Gastroesophageal sphincter (tissue), 4 donors: ENCODE measurements around the gene GDPD3. TPM values are rescaled to one million over a fixed set of nuclear protein-coding genes. Genes with fewer than 3 reads are reported as not detected.

Experiments
- ATAC-seq: fragments of 150-250 bp; one replicate; pipeline ENCODE4 v1.9.1; 2016; ENCODE audit warnings: mild to moderate bottlenecking, moderate library complexity
- H3K27ac ChIP-seq, 4 donors: fragments of 200-600 bp; sonication (generic) in 3 of 4; 1 replicate in 3 of 4; 2 replicates in 1 of 4; pipeline ENCODE4 v1.5.1; 2016 to 2019
- H3K27me3 ChIP-seq: fragments of 200-600 bp; sonication (generic); one replicate; pipeline ENCODE4 v1.5.1; 2019
- H3K36me3 ChIP-seq, 2 donors: fragments of 200-600 bp; sonication (generic); one replicate each; pipeline ENCODE4 v1.5.1; 2019; ENCODE audit warnings: control low read depth in 1 of 2
- H3K4me1 ChIP-seq, 3 donors: fragments of 200-600 bp; sonication (generic); 1 replicate in 2 of 3; 2 replicates in 1 of 3; pipeline ENCODE4 v1.5.1; 2016 to 2019; ENCODE audit warnings: control low read depth in 2 of 3
- H3K4me3 ChIP-seq, 2 donors: fragments of 200-600 bp; sonication (generic); one replicate each; pipeline ENCODE4 v1.5.1; 2019; ENCODE audit warnings: mild to moderate bottlenecking in 1 of 2, moderate library complexity in 1 of 2
- H3K9me3 ChIP-seq, 3 donors: fragments of 200-600 bp; sonication (generic); one replicate each; pipeline ENCODE4 v1.5.1; 2017 to 2019; ENCODE audit warnings: control low read depth in 2 of 3
- EP300 ChIP-seq: sonication (generic); formaldehyde crosslinking; IDR thresholded peaks from one replicate; pipeline ENCODE4 v1.6.1; 2017; ENCODE audit warnings: antibody characterized with exemption, mild to moderate bottlenecking
- POLR2A ChIP-seq, 2 donors: fragments of 450-650 bp; IDR thresholded peaks; one replicate each; pipeline ENCODE4 v1.6.1; 2017; ENCODE audit warnings: antibody characterized with exemption in 2 of 2, mild to moderate bottlenecking in 2 of 2, moderate library complexity in 1 of 2
- POLR2AphosphoS5 ChIP-seq: sonication (generic); formaldehyde crosslinking; IDR thresholded peaks from one replicate; pipeline ENCODE4 v1.6.1; 2017; ENCODE audit warnings: antibody characterized with exemption
- WGBS, 2 donors: methylation state at CpG; one replicate each; pipeline ENCODE4 v1.1.5; 2018; ENCODE audit warnings: low coverage in 1 of 2; 5-methylcytosine and 5-hydroxymethylcytosine counted together
- total RNA-seq, 4 donors: library from RNA; depleted of rRNA; stranded (reverse); fragments of >200 nt; gene quantifications; one replicate each; pipeline ENCODE4 v1.1.0, GENCODE V29; 2016
- TF ChIP-seq, protein P1 (sequence below), 4 experiments: fragments of 200-600 bp in 2 of 4; fragments of 450-650 bp in 2 of 4; sonication (generic) in 1 of 4; IDR thresholded peaks; one replicate each; pipeline ENCODE4 v1.5.1; 2017 to 2019; ENCODE audit warnings: antibody characterized with exemption in 4 of 4, mild to moderate bottlenecking in 2 of 4, moderate library complexity in 2 of 4

The GDPD3 gene
- total RNA-seq, 4 donors from 2014 or later = 1.1 to 3.1 (median 1.9) TPM

DNA sequence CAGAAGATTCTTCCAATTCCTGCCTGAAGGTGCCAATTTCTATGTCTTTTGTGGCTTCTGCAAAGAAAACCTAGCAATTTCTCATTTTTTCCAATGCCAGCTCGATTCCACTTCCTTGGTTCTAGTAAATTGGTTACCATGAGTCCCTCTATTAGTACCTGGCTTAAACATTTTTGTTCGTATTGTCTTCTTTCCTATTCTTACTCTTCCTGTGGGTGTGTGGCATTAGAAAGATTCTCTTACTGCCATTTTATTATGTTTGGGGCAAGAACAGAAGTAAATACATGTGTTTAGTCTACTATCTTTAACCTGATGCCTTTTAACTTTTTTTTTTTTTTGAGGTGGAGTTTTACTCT lies 30.0 kb upstream of the GDPD3 start:
- H3K36me3 ChIP-seq = no peaks in the 10 kb centered on the region
- H3K4me3 ChIP-seq = no peak overlapping the region
- no peak overlapping the region for H3K27ac ChIP-seq
- ATAC-seq = no peak
- WGBS, 2 donors = 60 to 65% methylated on average over 2 of the region's 2 CpGs
- TF ChIP-seq, protein P1, sequence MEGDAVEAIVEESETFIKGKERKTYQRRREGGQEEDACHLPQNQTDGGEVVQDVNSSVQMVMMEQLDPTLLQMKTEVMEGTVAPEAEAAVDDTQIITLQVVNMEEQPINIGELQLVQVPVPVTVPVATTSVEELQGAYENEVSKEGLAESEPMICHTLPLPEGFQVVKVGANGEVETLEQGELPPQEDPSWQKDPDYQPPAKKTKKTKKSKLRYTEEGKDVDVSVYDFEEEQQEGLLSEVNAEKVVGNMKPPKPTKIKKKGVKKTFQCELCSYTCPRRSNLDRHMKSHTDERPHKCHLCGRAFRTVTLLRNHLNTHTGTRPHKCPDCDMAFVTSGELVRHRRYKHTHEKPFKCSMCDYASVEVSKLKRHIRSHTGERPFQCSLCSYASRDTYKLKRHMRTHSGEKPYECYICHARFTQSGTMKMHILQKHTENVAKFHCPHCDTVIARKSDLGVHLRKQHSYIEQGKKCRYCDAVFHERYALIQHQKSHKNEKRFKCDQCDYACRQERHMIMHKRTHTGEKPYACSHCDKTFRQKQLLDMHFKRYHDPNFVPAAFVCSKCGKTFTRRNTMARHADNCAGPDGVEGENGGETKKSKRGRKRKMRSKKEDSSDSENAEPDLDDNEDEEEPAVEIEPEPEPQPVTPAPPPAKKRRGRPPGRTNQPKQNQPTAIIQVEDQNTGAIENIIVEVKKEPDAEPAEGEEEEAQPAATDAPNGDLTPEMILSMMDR (IDR thresholded peaks at IDR 0.05) = no peak
- no peak for TF ChIP-seq POLR2A (IDR thresholded peaks at IDR 0.05)
- no peak for TF ChIP-seq EP300
- no peak for TF ChIP-seq POLR2AphosphoS5
- no peaks in the 10 kb centered on the region for H3K27me3 ChIP-seq
- no peaks in the 10 kb centered on the region for H3K4me1 ChIP-seq
- H3K9me3 ChIP-seq = no peaks in the 10 kb centered on the region

DNA sequence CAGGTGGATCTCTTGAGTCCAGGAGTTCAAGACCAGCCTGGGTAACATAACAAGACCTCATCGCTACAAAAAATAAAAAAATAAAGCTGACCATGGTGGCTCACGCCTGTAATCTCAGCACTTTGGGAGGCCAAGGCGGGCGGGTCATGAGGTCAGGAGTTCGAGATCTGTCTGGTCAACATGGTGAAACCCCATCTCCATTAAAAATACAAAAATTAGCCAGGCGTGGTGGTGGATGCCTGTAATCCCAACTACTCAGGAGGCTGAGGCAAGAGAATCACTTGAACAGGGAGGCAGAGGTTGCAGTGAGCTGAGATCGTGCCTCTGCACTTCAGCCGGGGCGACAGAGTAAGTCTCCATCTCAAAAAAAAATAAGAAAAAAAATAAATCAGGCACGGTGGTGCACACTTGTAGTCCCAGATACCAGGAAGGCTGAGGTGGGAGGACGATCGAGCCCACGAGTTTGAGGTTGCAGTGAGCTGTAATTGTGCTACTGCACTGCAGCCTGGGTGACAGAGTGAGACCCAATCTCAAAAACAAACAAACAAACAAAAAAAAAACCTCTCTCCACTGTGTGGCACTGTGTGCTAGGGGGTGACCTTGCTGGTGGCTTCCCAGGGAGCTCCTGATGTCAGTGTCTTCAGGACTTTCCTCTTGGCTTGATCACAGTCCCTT lies 29.5 kb upstream of the GDPD3 start:
- Histone ChIP-seq H3K9me3 (no peaks in the 10 kb centered on the region), H3K27ac (no peak overlapping the region), H3K36me3 (no peaks in the 10 kb centered on the region), H3K27me3 (no peaks in the 10 kb centered on the region), H3K4me1 (no peaks in the 10 kb centered on the region), H3K4me3 (no peak overlapping the region)
- TF ChIP-seq POLR2AphosphoS5 (no peak), EP300 (no peak), POLR2A (IDR thresholded peaks at IDR 0.05) (no peak)
- TF ChIP-seq, protein P1 (IDR thresholded peaks at IDR 0.05) = no peak
- ATAC-seq = no peak
- WGBS, 2 donors = 77% methylated on average over 13 of the region's 13 CpGs; no CpG with 5 or more reads in 1 of the 2 donors

DNA sequence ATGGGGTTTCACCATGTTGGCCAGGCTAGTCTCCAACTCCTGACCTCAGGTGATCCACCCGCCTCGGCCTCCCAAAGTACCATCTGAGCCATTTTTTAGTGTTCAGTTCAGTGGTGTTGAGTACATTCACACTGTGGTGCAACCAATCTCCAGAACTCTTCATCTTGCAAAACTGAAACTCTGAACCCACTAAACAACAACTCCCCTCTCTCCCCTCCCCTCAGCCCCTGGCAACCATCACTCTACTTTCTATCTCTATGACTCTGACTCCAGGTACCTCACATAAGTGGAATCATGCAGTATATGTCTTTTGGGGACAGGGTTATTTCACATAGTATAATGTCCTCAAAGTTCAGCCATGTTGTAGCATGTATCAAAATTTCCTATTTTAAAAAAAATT lies 28.4 kb upstream of the GDPD3 start:
- no peaks in the 10 kb centered on the region for H3K27me3 ChIP-seq
- no peaks in the 10 kb centered on the region for H3K4me1 ChIP-seq
- no peak for ATAC-seq
- TF ChIP-seq EP300 (no peak), POLR2AphosphoS5 (no peak), POLR2A (IDR thresholded peaks at IDR 0.05) (no peak)
- TF ChIP-seq, protein P1 (IDR thresholded peaks at IDR 0.05) = no peak
- H3K27ac ChIP-seq = no peak overlapping the region
- no peaks in the 10 kb centered on the region for H3K36me3 ChIP-seq
- WGBS, 2 donors = 100% methylated on average over 2 of the region's 2 CpGs; no CpG with 5 or more reads in 1 of the 2 donors
- no peaks in the 10 kb centered on the region for H3K9me3 ChIP-seq
- H3K4me3 ChIP-seq = no peak overlapping the region

DNA sequence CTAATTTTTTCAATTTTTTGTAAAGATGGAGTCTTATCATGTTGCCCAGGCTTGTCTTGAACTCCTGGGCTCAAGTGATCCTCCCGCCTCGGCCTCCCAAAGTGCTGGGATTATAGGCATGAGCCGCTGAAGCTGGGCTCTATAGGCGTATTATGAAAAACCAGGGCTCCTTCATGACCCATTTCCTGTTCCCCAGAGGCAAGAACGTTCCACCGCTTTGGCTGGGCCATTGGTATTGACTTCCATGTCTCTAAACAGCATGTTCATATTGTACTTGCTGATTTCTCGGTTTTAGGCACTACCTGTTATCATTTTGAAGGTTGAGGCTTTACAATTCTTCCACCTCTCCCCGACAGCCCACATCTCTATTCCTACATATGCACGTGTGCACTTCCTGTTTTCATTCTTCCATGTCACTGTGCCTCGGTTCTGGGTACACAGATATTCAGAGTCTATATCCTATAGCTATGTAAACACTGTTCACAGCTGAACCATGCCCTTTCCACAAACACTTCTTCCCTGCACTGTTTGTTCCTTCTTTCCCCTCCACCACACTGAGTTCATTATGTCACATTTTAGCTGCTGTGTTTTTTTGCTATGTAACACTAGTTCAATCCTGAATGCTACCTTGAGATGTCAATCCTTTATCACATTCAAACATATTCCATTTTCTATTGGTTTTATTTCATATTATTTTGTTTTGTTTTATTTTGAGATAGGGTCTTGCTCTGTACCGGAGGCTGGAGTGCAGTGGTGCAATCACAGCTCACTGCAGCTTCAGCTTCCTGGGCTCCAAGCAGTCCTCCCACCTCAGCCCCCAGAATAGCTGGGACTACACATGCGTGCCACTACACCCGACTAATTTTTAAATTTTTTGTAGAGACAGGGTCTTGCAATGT lies 26.5 kb upstream of the GDPD3 start:
- ATAC-seq = no peak
- H3K9me3 ChIP-seq = no peaks in the 10 kb centered on the region
- no peaks in the 10 kb centered on the region for H3K27me3 ChIP-seq
- H3K4me1 ChIP-seq = no peaks in the 10 kb centered on the region
- no peak for TF ChIP-seq POLR2A (IDR thresholded peaks at IDR 0.05)
- no peak for TF ChIP-seq POLR2AphosphoS5
- TF ChIP-seq EP300 = no peak
- TF ChIP-seq, protein P1 (IDR thresholded peaks at IDR 0.05) = no peak
- H3K36me3 ChIP-seq = no peaks in the 10 kb centered on the region
- 67 to 70% methylated on average over 7 to 13 of the region's 13 CpGs for WGBS, 2 donors
- H3K4me3 ChIP-seq = no peak overlapping the region
- H3K27ac ChIP-seq = no peak overlapping the region
